Measurements from ENCODE around the gene SDCCAG8.

SDCCAG8 gene

GRCh38 chr1:243452092-243452491 lies 196.3 kb downstream of the SDCCAG8 start:
- no peak for DNase-seq (ENCODE audit: low read depth)
- TF ChIP-seq CTCF (IDR thresholded peaks at IDR 0.05; ENCODE audit: control insufficient read depth, insufficient read depth, low read depth, low read length, missing control alignments) = no peak
- no peak overlapping the region for H3K4me3 ChIP-seq (ENCODE audit: control insufficient read depth, low read depth, low read length)

- no peak for DNase-seq (ENCODE audit: low read depth)
- TF ChIP-seq CTCF (IDR thresholded peaks at IDR 0.05; ENCODE audit: control insufficient read depth, insufficient read depth, low read depth, low read length, missing control alignments) = no peak
- H3K4me3 ChIP-seq (ENCODE audit: control insufficient read depth, low read depth, low read length) = no peak overlapping the region
Observed at GRCh38 chr1:243454328-243454997, 198.6 kb downstream of the SDCCAG8 start.

- no peak for TF ChIP-seq CTCF (IDR thresholded peaks at IDR 0.05; ENCODE audit: control insufficient read depth, insufficient read depth, low read depth, low read length, missing control alignments)
- no peak overlapping the region for H3K4me3 ChIP-seq (ENCODE audit: control insufficient read depth, low read depth, low read length)
- DNase-seq (ENCODE audit: low read depth) = no peak
Observed at GRCh38 chr1:243455760-243456651, 200.2 kb downstream of the SDCCAG8 start.

- no peak for DNase-seq (ENCODE audit: low read depth)
- no peak for TF ChIP-seq CTCF (IDR thresholded peaks at IDR 0.05; ENCODE audit: control insufficient read depth, insufficient read depth, low read depth, low read length, missing control alignments)
- no peak overlapping the region for H3K4me3 ChIP-seq (ENCODE audit: control insufficient read depth, low read depth, low read length)
Observed at GRCh38 chr1:243457363-243457982, 201.6 kb downstream of the SDCCAG8 start.

- no peak overlapping the region for H3K4me3 ChIP-seq (ENCODE audit: control insufficient read depth, low read depth, low read length)
- no peak for DNase-seq (ENCODE audit: low read depth)
- TF ChIP-seq CTCF (IDR thresholded peaks at IDR 0.05; ENCODE audit: control insufficient read depth, insufficient read depth, low read depth, low read length, missing control alignments) = no peak
Observed at GRCh38 chr1:243459059-243459458, 203.2 kb downstream of the SDCCAG8 start.

GRCh38 chr1:243461700-243462099 lies 205.9 kb downstream of the SDCCAG8 start:
- DNase-seq (ENCODE audit: low read depth) = no peak
- no peak for TF ChIP-seq CTCF (IDR thresholded peaks at IDR 0.05; ENCODE audit: control insufficient read depth, insufficient read depth, low read depth, low read length, missing control alignments)
- no peak overlapping the region for H3K4me3 ChIP-seq (ENCODE audit: control insufficient read depth, low read depth, low read length)
